H1 (cell line): ENCODE data around the gene ZNF672. TPM values are rescaled to one million over a fixed set of nuclear protein-coding genes. Genes with fewer than 3 reads are reported as not detected.

Experiments
- CTCF ChIA-PET: fragments of 300-600 bp; sonication (Branson Sonifier 250); formaldehyde crosslinking; loops from one replicate; lab custom pipeline; 2021; ENCODE audit not compliant: partially characterized antibody; lab: Charles Lee
- POLR2A ChIA-PET: fragments of 300-600 bp; sonication (Branson Sonifier 250); formaldehyde crosslinking; loops from one replicate; lab custom pipeline; 2021; ENCODE audit warnings: inconsistent platforms; ENCODE audit not compliant: partially characterized antibody; lab: Charles Lee
- DNase-seq, 2 experiments: peaks; one replicate each; pipeline versions ENCODE4 v3.0.0 to v3.0.0-alpha.2; 2010 to 2022; ENCODE audit warnings: low spot score in 2 of 2, low read depth in 1 of 2, mixed read lengths in 1 of 2
- FAIRE-seq: peaks from 2 replicates; lab custom pipeline; 2011; peaks lifted over from hg19 to GRCh38; lab: Jason Lieb, UNC
- H2AFZ ChIP-seq: 2 replicates; pipeline ENCODE4 v1.8.1; 2012; ENCODE audit warnings: low read length, inconsistent platforms
- H2AK5ac ChIP-seq: 2 replicates; pipeline ENCODE4 v1.6.1; 2013; ENCODE audit warnings: low read depth, low read length
- H2BK120ac ChIP-seq: replicated peaks from 2 replicates; pipeline ENCODE3; 2013; ENCODE audit warnings: low read depth, low read length, inconsistent platforms
- H2BK12ac ChIP-seq: 2 replicates; pipeline ENCODE4 v1.6.1; 2013; ENCODE audit warnings: low read depth, low read length
- H2BK15ac ChIP-seq: 2 replicates; pipeline ENCODE4 v1.6.1; 2013; ENCODE audit warnings: low read length
- H2BK20ac ChIP-seq: 2 replicates; pipeline ENCODE4 v1.6.1; 2013; ENCODE audit warnings: low read length
- H2BK5ac ChIP-seq: 2 replicates; pipeline ENCODE4 v1.6.1; 2013; ENCODE audit warnings: low read depth, low read length
- H3K14ac ChIP-seq: 2 replicates; pipeline ENCODE4 v1.6.1; 2013; ENCODE audit warnings: inconsistent platforms; ENCODE audit not compliant: insufficient read length
- H3K18ac ChIP-seq: 2 replicates; pipeline ENCODE4 v1.6.1; 2013; ENCODE audit warnings: low read length; ENCODE audit errors: extremely low read depth
- H3K23ac ChIP-seq: 2 replicates; pipeline ENCODE4 v1.6.1; 2013; ENCODE audit warnings: inconsistent platforms; ENCODE audit not compliant: insufficient read length
- H3K23me2 ChIP-seq: 2 replicates; pipeline ENCODE4 v1.6.1; 2013; ENCODE audit warnings: low read depth, low read length
- H3K27ac ChIP-seq: 2 replicates; pipeline ENCODE4 v1.6.1; 2011; ENCODE audit warnings: low read depth, low read length, inconsistent platforms
- H3K27me3 ChIP-seq, 4 experiments: replicated peaks in 1 of 4; 1 replicate in 1 of 4; 2 replicates in 3 of 4; pipeline versions ENCODE4 v1.6.1 to v1.8.1; 2011 to 2013; ENCODE audit warnings: low read length in 3 of 4, mild to moderate bottlenecking in 3 of 4, inconsistent platforms in 2 of 4, mixed read lengths in 2 of 4, moderate library complexity in 1 of 4; ENCODE audit not compliant: control insufficient read depth in 3 of 4, insufficient read depth in 3 of 4; ENCODE audit errors: extremely low read depth in 1 of 4
- H3K36me3 ChIP-seq, 4 experiments: 2 replicates each; pipeline versions ENCODE4 v1.6.1 to v1.8.1; 2011 to 2013; ENCODE audit warnings: mild to moderate bottlenecking in 4 of 4, low read length in 3 of 4, moderate library complexity in 2 of 4, control low read depth in 1 of 4, inconsistent platforms in 1 of 4; ENCODE audit not compliant: insufficient read depth in 4 of 4, control insufficient read depth in 2 of 4
- H3K4ac ChIP-seq: replicated peaks from 2 replicates; pipeline ENCODE3; 2013; ENCODE audit warnings: low read length, low read depth, mixed read lengths, inconsistent platforms; ENCODE audit not compliant: insufficient read length
- H3K4me1 ChIP-seq, 4 experiments: replicated peaks in 1 of 4; 1 replicate in 1 of 4; 2 replicates in 3 of 4; pipeline versions ENCODE4 v1.6.1 to v1.8.1; 2011 to 2013; ENCODE audit warnings: low read length in 3 of 4, inconsistent platforms in 2 of 4, mixed read lengths in 1 of 4; ENCODE audit not compliant: insufficient read depth in 4 of 4, control insufficient read depth in 3 of 4
- H3K4me2 ChIP-seq, 2 experiments: 2 replicates each; pipeline versions ENCODE4 v1.6.1 to v1.8.1; 2011 to 2013; ENCODE audit warnings: low read depth in 2 of 2, low read length in 2 of 2, control low read depth in 1 of 2, inconsistent platforms in 1 of 2, mild to moderate bottlenecking in 1 of 2; ENCODE audit not compliant: insufficient read depth in 1 of 2
- H3K4me3 ChIP-seq, 4 experiments: fragments of 200-600, 300-600 bp in 1 of 4; sonication (generic), shearing (Covaris generic), sonication (Bioruptor Twin) in 1 of 4; 2 replicates each; pipeline versions ENCODE4 v1.5.1 to v1.8.1; 2011 to 2016; ENCODE audit warnings: low read length in 4 of 4, low read depth in 3 of 4, control low read depth in 2 of 4, inconsistent platforms in 2 of 4, mild to moderate bottlenecking in 2 of 4, mixed read lengths in 1 of 4, moderate library complexity in 1 of 4; ENCODE audit not compliant: insufficient read depth in 2 of 4; ENCODE audit errors: extremely low read depth in 1 of 4
- H3K56ac ChIP-seq: replicated peaks from 2 replicates; pipeline ENCODE3; 2013; ENCODE audit warnings: low read depth, mild to moderate bottlenecking, mixed read lengths, low read length, inconsistent platforms; ENCODE audit not compliant: insufficient read length
- H3K79me1 ChIP-seq: 2 replicates; pipeline ENCODE4 v1.6.1; 2013; ENCODE audit warnings: low read depth, low read length, control low read depth
- H3K79me2 ChIP-seq, 2 experiments: 2 replicates each; pipeline versions ENCODE4 v1.6.1 to v1.8.1; 2012 to 2013; ENCODE audit warnings: low read length in 2 of 2, mild to moderate bottlenecking in 2 of 2, inconsistent platforms in 1 of 2; ENCODE audit not compliant: insufficient read depth in 2 of 2, control insufficient read depth in 1 of 2
- H3K9ac ChIP-seq, 4 experiments: replicated peaks in 1 of 4; 1 replicate in 1 of 4; 2 replicates in 3 of 4; pipeline versions ENCODE4 v1.6.1 to v1.8.1; 2011 to 2013; ENCODE audit warnings: low read depth in 3 of 4, low read length in 3 of 4, control low read depth in 2 of 4, mild to moderate bottlenecking in 2 of 4, moderate library complexity in 2 of 4, inconsistent platforms in 1 of 4; ENCODE audit errors: extremely low read depth in 1 of 4
- H3K9me3 ChIP-seq, 2 experiments: 2 replicates each; pipeline versions ENCODE4 v1.6.1 to v1.8.1; 2012 to 2013; ENCODE audit warnings: mild to moderate bottlenecking in 2 of 2, moderate library complexity in 2 of 2, control low read depth in 1 of 2, inconsistent platforms in 1 of 2, low read depth in 1 of 2, low read length in 1 of 2, mixed read lengths in 1 of 2; ENCODE audit not compliant: insufficient read depth in 2 of 2
- H4K20me1 ChIP-seq, 2 experiments: replicated peaks in 1 of 2; 2 replicates each; pipeline versions ENCODE3 to v1.8.1; 2011 to 2013; ENCODE audit warnings: inconsistent platforms in 2 of 2, low read length in 2 of 2, mild to moderate bottlenecking in 1 of 2; ENCODE audit not compliant: insufficient read depth in 2 of 2, control insufficient read depth in 1 of 2
- H4K5ac ChIP-seq: 2 replicates; pipeline ENCODE4 v1.6.1; 2013; ENCODE audit warnings: low read length, low read depth, mixed read lengths, inconsistent platforms; ENCODE audit not compliant: insufficient read length
- H4K8ac ChIP-seq: 2 replicates; pipeline ENCODE4 v1.8.0; 2013; ENCODE audit warnings: mild to moderate bottlenecking, moderate library complexity, low read length, inconsistent platforms; ENCODE audit not compliant: insufficient read depth; ENCODE audit errors: extremely low read depth
- H4K91ac ChIP-seq: replicated peaks from 2 replicates; pipeline ENCODE3; 2013; ENCODE audit warnings: low read length, mixed read lengths, inconsistent platforms; ENCODE audit not compliant: insufficient read length
- CHD2 ChIP-seq: IDR thresholded peaks from 2 replicates; pipeline ENCODE4 v1.6.1; 2012; ENCODE audit warnings: low read length, improper control_type of control experiment
- E2F6 ChIP-seq: IDR thresholded peaks from 2 replicates; pipeline ENCODE4 v1.6.1; 2012; ENCODE audit warnings: inconsistent platforms
- EZH2 ChIP-seq: fragments of 200-600 bp; sonication (generic); IDR thresholded peaks from 2 replicates; pipeline ENCODE4 v1.7.1; 2012; ENCODE audit warnings: low read depth, mild to moderate bottlenecking, moderate library complexity, low read length, inconsistent platforms; ENCODE audit not compliant: severe bottlenecking
- WGBS, 2 experiments: shearing (Covaris generic) in 1 of 2; methylation state at CpG; one replicate each; pipeline versions ENCODE4 v1.1.6 to v1.1.7; 2013 to 2015; ENCODE audit warnings: low lambda C conversion rate in 2 of 2, mixed read lengths in 2 of 2, inconsistent platforms in 1 of 2, low coverage in 1 of 2, missing lambda C conversion rate in 1 of 2; ENCODE audit not compliant: insufficient replicate concordance in 2 of 2, insufficient coverage in 1 of 2, insufficient read length in 1 of 2; ENCODE audit errors: extremely low coverage in 1 of 2, missing lambda C conversion rate in 1 of 2; 5-methylcytosine and 5-hydroxymethylcytosine counted together
- polyA plus RNA-seq, 7 experiments: library from polyadenylated mRNA; depleted of rRNA in 3 of 7; stranded (reverse) in 5 of 7; unstranded in 2 of 7; fragments of >200 nt in 5 of 7; fragments of 200-250 nt in 2 of 7; gene quantifications; 1 replicate in 5 of 7; 2 replicates in 1 of 7; 4 replicates in 1 of 7; pipeline versions ENCODE4 v1.2.1 to v1.2.3, GENCODE V29; 2011 to 2013; ENCODE audit warnings: missing spikeins in 2 of 7, mixed read lengths in 2 of 7
- total RNA-seq: library from RNA; stranded (reverse); fragmentation: NEBNext Ultra II Directional; extraction: Animal tissue kit (Norgen Biotek cat#: 25700); gene quantifications from 2 replicates; pipeline ENCODE4 v1.2.1, GENCODE V29; 2021

The ZNF672 gene
- total and polyA plus RNA-seq, 2 of the 8 experiments (the other 6 are each of a cell fraction or from before 2014, with no cell fraction given): 30.7 to 40.4 TPM

DNA sequence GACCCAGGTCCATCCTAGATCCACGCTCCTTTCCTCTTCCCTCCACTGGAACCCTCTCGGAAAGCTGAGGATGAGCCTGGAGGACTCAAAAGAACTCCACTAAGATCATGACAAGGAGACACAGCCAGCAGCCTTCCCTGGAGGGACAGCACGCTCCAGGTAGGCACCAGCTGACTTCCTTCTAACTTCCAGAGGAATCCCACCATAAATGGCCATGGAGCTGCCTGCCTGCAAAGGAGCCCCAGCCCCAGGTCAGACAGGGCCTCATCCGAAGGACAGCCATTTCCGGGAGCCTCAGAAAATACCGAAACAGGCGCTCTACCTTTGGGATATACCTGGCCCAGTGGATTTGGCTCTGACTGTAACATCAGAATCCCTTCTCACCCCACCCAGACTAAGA lies 16.4 kb upstream of the ZNF672 start:
- no peak overlapping the region for H3K4me2 ChIP-seq
- H3K27ac ChIP-seq: no peak overlapping the region
- H3K79me2 ChIP-seq: peaks cover 0 to 68% of the 10 kb centered on the region in 2 experiments; a peak in 3 of 4 replicates
- H3K36me3 ChIP-seq: peaks cover 0 to 26% (median 10%) of the 10 kb centered on the region in 4 experiments; a peak in 6 of 8 replicates
- FAIRE-seq (no peak), DNase-seq (no peak)
- no peak overlapping the region for H2BK5ac ChIP-seq
- H3K56ac ChIP-seq: no peak overlapping the region
- no peaks in the 10 kb centered on the region for H3K9me3 ChIP-seq
- no peak overlapping the region for H3K4ac ChIP-seq
- no peak overlapping the region for H3K18ac ChIP-seq
- no peak overlapping the region for H4K5ac ChIP-seq
- no peak overlapping the region for H2BK20ac ChIP-seq
- no peak overlapping the region for H2AK5ac ChIP-seq
- no peak overlapping the region for H2BK15ac ChIP-seq
- H4K8ac ChIP-seq: no peak overlapping the region
- peaks cover 10% of the 10 kb centered on the region for H3K23me2 ChIP-seq
- H3K23ac ChIP-seq: no peak overlapping the region
- no peaks in the 10 kb centered on the region for H3K27me3 ChIP-seq
- no peak for TF ChIP-seq EZH2
- no peak for TF ChIP-seq CHD2
- TF ChIP-seq E2F6: no peak
- H3K14ac ChIP-seq: no peak overlapping the region
- ChIA-PET CTCF (interaction anchor here (1.0 to 2.6 kb wide), 6 partner anchors 8 to 37 kb away, joined by 3 to 10 read pairs (median 4); partner anchors contain the start of gene ZNF692), POLR2A (interaction anchor here (2.5 to 3.9 kb wide), 3 partner anchors 15 to 37 kb away, joined by 8 to 16 read pairs (median 8); partner anchors contain the start of genes ZNF672 and ZNF692)
- peaks cover 0 to 5% (median 3%) of the 10 kb centered on the region in 4 experiments; a peak in 5 of 7 replicates for H3K4me1 ChIP-seq
- H3K9ac ChIP-seq: no peak overlapping the region
- 93% methylated on average over 7 of the region's 7 CpGs; no CpG with 5 or more reads in 1 of the 2 experiments for WGBS, 2 experiments
- peaks cover 0 to 10% of the 10 kb centered on the region in 2 experiments for H4K20me1 ChIP-seq
- peaks cover 21% of the 10 kb centered on the region for H3K79me1 ChIP-seq
- H2BK120ac ChIP-seq: no peak overlapping the region
- no peak overlapping the region for H2AFZ ChIP-seq
- no peak overlapping the region for H2BK12ac ChIP-seq
- no peak overlapping the region for H3K4me3 ChIP-seq
- no peak overlapping the region for H4K91ac ChIP-seq
